GM12878 (cell line): ENCODE data around the gene PRLH. TPM values are rescaled to one million over a fixed set of nuclear protein-coding genes. Genes with fewer than 3 reads are reported as not detected.

Source experiments
- ATAC-seq: fragments of 200-7000 bp; cut with Tn5 transposase; 3 replicates; pipeline ENCODE4 v1.9.1; 2020; ENCODE audit warnings: mild to moderate bottlenecking, moderate library complexity
- BruUV-seq: library from RNA; stranded (reverse); fragments of 400-500 nt; replicated peaks from 2 replicates; lab custom pipeline; 2021; lab: Mats Ljungman, UMichigan
- CTCF ChIA-PET: fragments of 300-600 bp; sonication (Branson Sonifier 250); formaldehyde crosslinking; extraction: SDS; loops from one replicate; lab custom pipeline; 2021; ENCODE audit warnings: inconsistent platforms; lab: Yijun Ruan, JAX
- POLR2A ChIA-PET: fragments of 350-600 bp; formaldehyde crosslinking; extraction: SDS; loops from one replicate; lab custom pipeline; 2021; ENCODE audit warnings: inconsistent platforms; lab: Charles Lee
- RAD21 ChIA-PET: fragments of 300-600 bp; sonication (Branson Sonifier 250); formaldehyde crosslinking; loops from one replicate; lab custom pipeline; 2023; ENCODE audit warnings: antibody characterized with exemption; ENCODE audit not compliant: unreplicated experiment; lab: Charles Lee
- SMC1A ChIA-PET: fragments of 300-600 bp; sonication (Branson Sonifier 250); formaldehyde crosslinking; loops from one replicate; lab custom pipeline; 2023; ENCODE audit not compliant: unreplicated experiment, uncharacterized antibody; lab: Charles Lee
- DNase-seq: peaks from one replicate; pipeline ENCODE4 v3.0.0-alpha.2; 2011; ENCODE audit warnings: low read depth, low spot score
- FAIRE-seq: peaks from 3 replicates; lab custom pipeline; 2011; peaks lifted over from hg19 to GRCh38; lab: Jason Lieb, UNC
- H2AFZ ChIP-seq: 2 replicates; pipeline ENCODE4 v1.6.0; 2011; ENCODE audit warnings: low read depth, low read length, control low read depth; ENCODE audit not compliant: control insufficient read depth
- H3K27ac ChIP-seq: 2 replicates; pipeline ENCODE4 v1.5.1; 2011; ENCODE audit warnings: control low read depth; ENCODE audit not compliant: control insufficient read depth, insufficient read depth
- H3K27me3 ChIP-seq, 2 experiments: replicated peaks in 1 of 2; 2 replicates each; pipeline versions ENCODE4 v1.6.0 to v1.6.1; 2011; ENCODE audit warnings: low read length in 1 of 2; ENCODE audit not compliant: control insufficient read depth in 2 of 2, insufficient read depth in 2 of 2
- H3K36me3 ChIP-seq, 2 experiments: 2 replicates each; pipeline ENCODE4 v1.5.1; 2011; ENCODE audit warnings: low read length in 1 of 2; ENCODE audit not compliant: control insufficient read depth in 2 of 2, insufficient read depth in 2 of 2
- H3K4me1 ChIP-seq: 2 replicates; pipeline ENCODE4 v1.6.1; 2011; ENCODE audit warnings: mild to moderate bottlenecking, low read length, moderate library complexity, mixed read lengths; ENCODE audit not compliant: control insufficient read depth, insufficient read depth
- H3K4me2 ChIP-seq: 2 replicates; pipeline ENCODE4 v1.6.0; 2011; ENCODE audit warnings: control low read depth; ENCODE audit not compliant: control insufficient read depth, insufficient read depth
- H3K4me3 ChIP-seq: fragments of 200-600 bp; sonication (generic); 2 replicates; pipeline ENCODE4 v1.5.1; 2016
- H3K79me2 ChIP-seq: 2 replicates; pipeline ENCODE4 v1.6.0; 2011; ENCODE audit warnings: low read length; ENCODE audit not compliant: control insufficient read depth, insufficient read depth
- H3K9ac ChIP-seq: 2 replicates; pipeline ENCODE4 v1.8.0; 2011; ENCODE audit warnings: low read length, control low read depth, mixed read lengths; ENCODE audit not compliant: control insufficient read depth, insufficient read depth
- H3K9me3 ChIP-seq: replicated peaks from 3 replicates; pipeline ENCODE4 v1.5.1; 2011; ENCODE audit warnings: mild to moderate bottlenecking, low read length; ENCODE audit not compliant: control insufficient read depth, insufficient read depth
- H4K20me1 ChIP-seq: 2 replicates; pipeline ENCODE4 v1.6.0; 2011; ENCODE audit not compliant: control insufficient read depth, insufficient read depth
- BCLAF1 ChIP-seq: fragments of 450-650 bp; IDR thresholded peaks from 2 replicates; pipeline ENCODE4 v1.6.1; 2017; ENCODE audit warnings: antibody characterized with exemption, mild to moderate bottlenecking, moderate library complexity
- CREM ChIP-seq: IDR thresholded peaks from 2 replicates; pipeline ENCODE4 v1.6.1; 2014; ENCODE audit warnings: antibody characterized with exemption, low read depth
- EGR1 ChIP-seq, 2 experiments: IDR thresholded peaks; 1 replicate in 1 of 2; 2 replicates in 1 of 2; pipeline ENCODE4 v1.6.1; 2011 to 2012; ENCODE audit warnings: low read depth in 2 of 2, low read length in 2 of 2, borderline replicate concordance in 1 of 2, mild to moderate bottlenecking in 1 of 2, moderate library complexity in 1 of 2
- HDAC2 ChIP-seq: fragments of 200-600 bp; sonication (generic); IDR thresholded peaks from 2 replicates; pipeline ENCODE4 v1.6.1; 2017
- IKZF1 ChIP-seq: fragments of 450-650 bp; conservative IDR thresholded peaks from 2 replicates; pipeline ENCODE4 v1.6.1; 2017; ENCODE audit warnings: antibody characterized with exemption, mild to moderate bottlenecking
- IKZF2 ChIP-seq, 2 experiments: fragments of 450-650 bp; IDR thresholded peaks; 2 replicates each; pipeline ENCODE4 v1.6.1; 2017; ENCODE audit warnings: mild to moderate bottlenecking in 2 of 2, moderate library complexity in 2 of 2
- IRF4 ChIP-seq: IDR thresholded peaks from 2 replicates; pipeline ENCODE4 v1.6.1; 2011; ENCODE audit warnings: low read depth, low read length
- KLF5 ChIP-seq: fragments of 450-650 bp; IDR thresholded peaks from 2 replicates; pipeline ENCODE4 v1.6.1; 2014; ENCODE audit warnings: mild to moderate bottlenecking; ENCODE audit not compliant: partially characterized antibody
- NFIC ChIP-seq: IDR thresholded peaks from 2 replicates; pipeline ENCODE4 v1.6.1; 2012; ENCODE audit warnings: low read depth, mild to moderate bottlenecking, inconsistent platforms, low read length, moderate library complexity
- WRNIP1 ChIP-seq: IDR thresholded peaks from 2 replicates; pipeline ENCODE4 v1.6.1; 2011; ENCODE audit warnings: low read depth, low read length, improper control_type of control experiment, borderline replicate concordance
- YBX1 ChIP-seq: fragments of 450-650 bp; IDR thresholded peaks from 2 replicates; pipeline ENCODE4 v1.6.1; 2016; ENCODE audit warnings: antibody characterized with exemption
- ZNF274 ChIP-seq: IDR thresholded peaks from one replicate; pipeline ENCODE4 v1.8.0; 2011; ENCODE audit not compliant: insufficient read length, insufficient read depth
- WGBS: methylation state at CpG from one replicate; pipeline ENCODE4 v1.1.6; 2016; ENCODE audit warnings: low lambda C conversion rate; ENCODE audit not compliant: insufficient replicate concordance, insufficient coverage; ENCODE audit errors: missing lambda C conversion rate; 5-methylcytosine and 5-hydroxymethylcytosine counted together
- in situ Hi-C: fragments of 300-500 bp; cut with MboI; formaldehyde crosslinking; loops from 9 replicates; pipeline ENCODE4 v1.14.3; 2018; ENCODE audit warnings: mixed read lengths
- intact Hi-C: fragments of 100-400 bp; cut with micrococcal nuclease; formaldehyde crosslinking; loops from one replicate; pipeline ENCODE4 v1.14.2; 2022; ENCODE audit not compliant: unreplicated experiment
- polyA plus RNA-seq, 11 experiments: library from polyadenylated mRNA; depleted of rRNA in 4 of 11; unstranded in 6 of 11; stranded (reverse) in 5 of 11; fragments of >200 nt; fragmentation: Nextera tagmentation in 4 of 11; fragmentation: Illumina TruSeq in 1 of 11; extraction: Ambion mirVana in 4 of 11; extraction: Trizol in 1 of 11; gene quantifications; 1 replicate in 1 of 11; 2 replicates in 10 of 11; pipeline versions ENCODE4 v1.2.1 to v1.2.3, GENCODE V29; 2011 to 2016; ENCODE audit warnings: inconsistent platforms in 2 of 11, missing spikeins in 2 of 11, low read depth in 1 of 11
- total RNA-seq, 4 experiments: library from RNA; depleted of rRNA in 3 of 4; stranded (reverse); fragments of >200 nt in 3 of 4; fragmentation: Illumina TruSeq in 1 of 4; extraction: Trizol in 1 of 4; gene quantifications; 2 replicates each; pipeline versions ENCODE4 v1.2.1 to v1.2.3, GENCODE V29; 2013 to 2021

The PRLH gene
- total and polyA plus RNA-seq, 10 of the 15 experiments (the other 5 are each of a cell fraction or from before 2014, with no cell fraction given), result not detected

GRCh38 chr2:237593036-237593435 is 26.7 kb downstream of the PRLH start:
- ChIA-PET RAD21 (no interaction called here), POLR2A (no interaction called here), SMC1A (no interaction called here), CTCF (interaction anchor here (1.3 to 1.5 kb wide), 2 partner anchors 21 to 73 kb away, joined by 4 read pairs; no protein-coding TSS in a partner anchor)
- H2AFZ ChIP-seq, result no peak overlapping the region
- intact Hi-C loops, result no loop called here
- no peaks in the 10 kb centered on the region for H4K20me1 ChIP-seq
- no peaks in the 10 kb centered on the region; the same call in 2 of the 3 replicates for H3K9me3 ChIP-seq
- DNase-seq, result no peak
- no peak overlapping the region for H3K27ac ChIP-seq
- 72% methylated on average over 10 of the region's 10 CpGs for WGBS
- BruUV-seq, result no TSS peak
- TF ChIP-seq YBX1, result no peak
- no peak for TF ChIP-seq NFIC
- TF ChIP-seq WRNIP1, result no peak
- no peak for TF ChIP-seq ZNF274
- TF ChIP-seq CREM, result no peak
- TF ChIP-seq HDAC2, result no peak
- no peak for TF ChIP-seq IRF4
- no peak for TF ChIP-seq IKZF1
- no peak for TF ChIP-seq BCLAF1
- no peak for TF ChIP-seq IKZF2 (IDR thresholded peaks at IDR 0.05)
- TF ChIP-seq EGR1 (IDR thresholded peaks at IDR 0.05; ENCODE audit: borderline replicate concordance in 1 of 2, low read depth in 2 of 2, low read length in 2 of 2), result no peak
- TF ChIP-seq KLF5, result no peak
- H3K4me3 ChIP-seq, result no peak overlapping the region
- no peaks in the 10 kb centered on the region for H3K36me3 ChIP-seq
- H3K9ac ChIP-seq, result no peak overlapping the region
- H3K79me2 ChIP-seq, result no peaks in the 10 kb centered on the region
- no peaks in the 10 kb centered on the region for H3K4me1 ChIP-seq
- FAIRE-seq, result no peak
- H3K4me2 ChIP-seq, result no peak overlapping the region
- in situ Hi-C loops, result no loop called here
- no peaks in the 10 kb centered on the region; a peak in 2 of 4 replicates for H3K27me3 ChIP-seq
- no peak for ATAC-seq
